Stimulated activated CD8-positive, alpha-beta memory T cell treated with anti-CD3 and anti-CD28 coated beads, Interleukin-4, amount 100 ng/mL, for 4 hours (primary cell): ENCODE measurements around the gene ABHD1.
"Not testable (repeated sequence)": the region's sequence is repeated elsewhere in the genome, so short reads cannot be mapped to it uniquely, and the experiment has no call there.

Experiments
- DNase-seq, 2 donors: peaks; one replicate each; pipeline ENCODE4 v3.0.0-alpha.2; 2020; ENCODE audit warnings: low read depth in 2 of 2, low spot score in 1 of 2

The ABHD1 gene

GRCh38 chr2:27123302-27124150, at the start of gene ABHD1:
Gene ABHD1, plus strand, starts transcription at chr2:27123815. Its CDS starts 134 bp downstream, at chr2:27123949.
- peak in 1 of 2 donors; percentile 42 for DNase-seq

GRCh38 chr2:27074738-27075565, 48.7 kb upstream of the ABHD1 start:
- no peak for DNase-seq

- not testable (repeated sequence) for DNase-seq
Measured at GRCh38 chr2:27075566-27075871, 48.1 kb upstream of the ABHD1 start.

GRCh38 chr2:27076323-27076722, 47.3 kb upstream of the ABHD1 start:
- no peak for DNase-seq

- DNase-seq, result no peak
Measured at GRCh38 chr2:27077231-27077630, 46.4 kb upstream of the ABHD1 start.

- DNase-seq, result no peak
Measured at GRCh38 chr2:27078267-27079194, 45.1 kb upstream of the ABHD1 start, which contains the start of gene EMILIN1. Gene EMILIN1, plus strand, starts transcription at chr2:27078615. Its CDS starts 451 bp downstream, at chr2:27079066.

- no peak for DNase-seq
Measured at GRCh38 chr2:27079233-27080139, 44.1 kb upstream of the ABHD1 start.

- DNase-seq, result no peak
Measured at GRCh38 chr2:27080140-27080469, 43.5 kb upstream of the ABHD1 start.

- DNase-seq, result no peak
Measured at GRCh38 chr2:27080603-27080936, 43.0 kb upstream of the ABHD1 start.

- DNase-seq, result no peak
Measured at GRCh38 chr2:27081984-27082772, 41.4 kb upstream of the ABHD1 start.

GRCh38 chr2:27082773-27083409, 40.7 kb upstream of the ABHD1 start:
- no peak for DNase-seq

- DNase-seq, result no peak
Measured at GRCh38 chr2:27083410-27084296, 40.0 kb upstream of the ABHD1 start.

- no peak for DNase-seq
Measured at GRCh38 chr2:27084297-27085061, 39.1 kb upstream of the ABHD1 start.

GRCh38 chr2:27085062-27085672, 38.4 kb upstream of the ABHD1 start:
- DNase-seq, result no peak

- no peak for DNase-seq
Measured at GRCh38 chr2:27085673-27086089, 37.9 kb upstream of the ABHD1 start.

- peak; percentile 94 to 95 for DNase-seq
Measured at GRCh38 chr2:27086090-27086723, 37.4 kb upstream of the ABHD1 start.
